Measurements from ENCODE around the gene RBSN.
"Not testable (repeated sequence)": the region's sequence is repeated elsewhere in the genome, so short reads cannot be mapped to it uniquely, and the experiment has no call there.

Gene RBSN

GRCh38 chr3:15128403-15128802 lies 29.5 kb upstream of the RBSN start:
- not testable (repeated sequence) for H3K4ac ChIP-seq (ENCODE audit: low read depth, low read length); H2AFZ ChIP-seq (ENCODE audit: insufficient read depth, low read length, poor library complexity); H3K4me1 ChIP-seq (ENCODE audit: control insufficient read depth in 1 of 2, insufficient read depth in 2 of 2, low read length in 2 of 2); H3K79me2 ChIP-seq (ENCODE audit: control insufficient read depth, insufficient read depth, low read length, poor library complexity); H2AK5ac ChIP-seq (ENCODE audit: low read length); DNase-seq; H3K27ac ChIP-seq (ENCODE audit: low read depth, low read length); H2BK120ac ChIP-seq (ENCODE audit: insufficient read depth, low read length, poor library complexity); H4K91ac ChIP-seq (ENCODE audit: low read depth, low read length); H3K27me3 ChIP-seq (ENCODE audit: insufficient read depth, low read length); H2BK5ac ChIP-seq (ENCODE audit: low read depth, low read length, poor library complexity); H3K9me3 ChIP-seq (ENCODE audit: insufficient read depth, low read depth, low read length); H2BK12ac ChIP-seq (ENCODE audit: low read length); H3K4me3 ChIP-seq (ENCODE audit: low read depth, low read length); H3K18ac ChIP-seq (ENCODE audit: low read length); H3K9ac ChIP-seq (ENCODE audit: low read length); H4K12ac ChIP-seq (ENCODE audit: low read depth, low read length); H3K79me1 ChIP-seq (ENCODE audit: low read length); H3K36me3 ChIP-seq (ENCODE audit: control insufficient read depth in 1 of 2, insufficient read depth in 2 of 2, low read length in 2 of 2); H3K23ac ChIP-seq (ENCODE audit: low read length); H3K14ac ChIP-seq (ENCODE audit: low read length); H3K4me2 ChIP-seq (ENCODE audit: low read length); H4K8ac ChIP-seq (ENCODE audit: low read depth, low read length)
- WGBS (ENCODE audit: extremely low coverage, insufficient coverage, insufficient read length): no CpG with 5 or more reads among the region's 4 CpGs

GRCh38 chr3:15126975-15127374 lies 28.0 kb upstream of the RBSN start:
- H3K27ac ChIP-seq (ENCODE audit: low read depth, low read length); H3K4me1 ChIP-seq (ENCODE audit: control insufficient read depth in 1 of 2, insufficient read depth in 2 of 2, low read length in 2 of 2); H3K4me3 ChIP-seq (ENCODE audit: low read depth, low read length); H2AFZ ChIP-seq (ENCODE audit: insufficient read depth, low read length, poor library complexity); H2BK5ac ChIP-seq (ENCODE audit: low read depth, low read length, poor library complexity); H3K18ac ChIP-seq (ENCODE audit: low read length); H3K27me3 ChIP-seq (ENCODE audit: insufficient read depth, low read length); H4K91ac ChIP-seq (ENCODE audit: low read depth, low read length); H3K79me1 ChIP-seq (ENCODE audit: low read length); H2BK120ac ChIP-seq (ENCODE audit: insufficient read depth, low read length, poor library complexity); H3K23ac ChIP-seq (ENCODE audit: low read length); DNase-seq; H3K9ac ChIP-seq (ENCODE audit: low read length); H3K36me3 ChIP-seq (ENCODE audit: control insufficient read depth in 1 of 2, insufficient read depth in 2 of 2, low read length in 2 of 2); H4K8ac ChIP-seq (ENCODE audit: low read depth, low read length); H3K4me2 ChIP-seq (ENCODE audit: low read length); H3K9me3 ChIP-seq (ENCODE audit: insufficient read depth, low read depth, low read length); H2AK5ac ChIP-seq (ENCODE audit: low read length); H4K12ac ChIP-seq (ENCODE audit: low read depth, low read length); H2BK12ac ChIP-seq (ENCODE audit: low read length); H3K79me2 ChIP-seq (ENCODE audit: control insufficient read depth, insufficient read depth, low read length, poor library complexity); H3K14ac ChIP-seq (ENCODE audit: low read length); H3K4ac ChIP-seq (ENCODE audit: low read depth, low read length): not testable (repeated sequence)
- no CpG with 5 or more reads among the region's 2 CpGs for WGBS (ENCODE audit: extremely low coverage, insufficient coverage, insufficient read length)

GRCh38 chr3:15122398-15122797 lies 23.4 kb upstream of the RBSN start:
- Histone ChIP-seq H3K36me3 (ENCODE audit: control insufficient read depth in 1 of 2, insufficient read depth in 2 of 2, low read length in 2 of 2) (no peaks in the 10 kb centered on the region), H3K23ac (ENCODE audit: low read length) (no peak overlapping the region), H4K12ac (ENCODE audit: low read depth, low read length) (no peak overlapping the region), H3K27me3 (ENCODE audit: insufficient read depth, low read length) (no peaks in the 10 kb centered on the region), H4K8ac (ENCODE audit: low read depth, low read length) (no peak overlapping the region), H4K91ac (ENCODE audit: low read depth, low read length) (no peak overlapping the region), H2BK120ac (ENCODE audit: insufficient read depth, low read length, poor library complexity) (no peak overlapping the region), H3K4me2 (ENCODE audit: low read length) (no peak overlapping the region), H3K79me2 (ENCODE audit: control insufficient read depth, insufficient read depth, low read length, poor library complexity) (no peaks in the 10 kb centered on the region), H3K4ac (ENCODE audit: low read depth, low read length) (no peak overlapping the region), H3K4me1 (ENCODE audit: control insufficient read depth in 1 of 2, insufficient read depth in 2 of 2, low read length in 2 of 2) (no peaks in the 10 kb centered on the region), H3K9me3 (ENCODE audit: insufficient read depth, low read depth, low read length) (no peaks in the 10 kb centered on the region), H3K79me1 (ENCODE audit: low read length) (no peaks in the 10 kb centered on the region), H3K18ac (ENCODE audit: low read length) (no peak overlapping the region), H2AFZ (ENCODE audit: insufficient read depth, low read length, poor library complexity) (no peak overlapping the region), H3K9ac (ENCODE audit: low read length) (no peak overlapping the region), H3K14ac (ENCODE audit: low read length) (no peak overlapping the region), H3K4me3 (ENCODE audit: low read depth, low read length) (no peak overlapping the region), H2AK5ac (ENCODE audit: low read length) (no peak overlapping the region), H3K27ac (ENCODE audit: low read depth, low read length) (no peak overlapping the region), H2BK5ac (ENCODE audit: low read depth, low read length, poor library complexity) (no peak overlapping the region), H2BK12ac (ENCODE audit: low read length) (no peak overlapping the region)
- no CpG with 5 or more reads among the region's 4 CpGs for WGBS (ENCODE audit: extremely low coverage, insufficient coverage, insufficient read length)
- no peak for DNase-seq

GRCh38 chr3:15121936-15122335 lies 23.0 kb upstream of the RBSN start:
- Histone ChIP-seq H2BK120ac (ENCODE audit: insufficient read depth, low read length, poor library complexity) (no peak overlapping the region), H3K79me2 (ENCODE audit: control insufficient read depth, insufficient read depth, low read length, poor library complexity) (no peaks in the 10 kb centered on the region), H3K4me3 (ENCODE audit: low read depth, low read length) (no peak overlapping the region), H4K91ac (ENCODE audit: low read depth, low read length) (no peak overlapping the region), H3K79me1 (ENCODE audit: low read length) (no peaks in the 10 kb centered on the region), H4K8ac (ENCODE audit: low read depth, low read length) (no peak overlapping the region), H2BK5ac (ENCODE audit: low read depth, low read length, poor library complexity) (no peak overlapping the region), H3K4ac (ENCODE audit: low read depth, low read length) (no peak overlapping the region), H3K14ac (ENCODE audit: low read length) (no peak overlapping the region), H3K27me3 (ENCODE audit: insufficient read depth, low read length) (no peaks in the 10 kb centered on the region), H3K9me3 (ENCODE audit: insufficient read depth, low read depth, low read length) (no peaks in the 10 kb centered on the region), H2AK5ac (ENCODE audit: low read length) (no peak overlapping the region), H2AFZ (ENCODE audit: insufficient read depth, low read length, poor library complexity) (no peak overlapping the region), H4K12ac (ENCODE audit: low read depth, low read length) (no peak overlapping the region), H3K27ac (ENCODE audit: low read depth, low read length) (no peak overlapping the region), H2BK12ac (ENCODE audit: low read length) (no peak overlapping the region), H3K18ac (ENCODE audit: low read length) (no peak overlapping the region), H3K4me2 (ENCODE audit: low read length) (no peak overlapping the region), H3K36me3 (ENCODE audit: control insufficient read depth in 1 of 2, insufficient read depth in 2 of 2, low read length in 2 of 2) (no peaks in the 10 kb centered on the region), H3K9ac (ENCODE audit: low read length) (no peak overlapping the region), H3K23ac (ENCODE audit: low read length) (no peak overlapping the region), H3K4me1 (ENCODE audit: control insufficient read depth in 1 of 2, insufficient read depth in 2 of 2, low read length in 2 of 2) (no peaks in the 10 kb centered on the region)
- no peak for DNase-seq
- no CpG with 5 or more reads among the region's 3 CpGs for WGBS (ENCODE audit: extremely low coverage, insufficient coverage, insufficient read length)

All from trophoblast cell (in vitro differentiated cells and primary cell).